Ovary (tissue), 9 donors: Measurements from ENCODE around the gene AVL9. TPM values are rescaled to one million over a fixed set of nuclear protein-coding genes. Genes with fewer than 3 reads are reported as not detected.

ENCODE experiments used
- DNase-seq, 5 donors: peaks; one replicate each; pipeline ENCODE4 v3.0.0-alpha.2; 2019 to 2020
- H3K27ac ChIP-seq, 2 donors: fragments of 200-600 bp; one replicate each; pipeline versions ENCODE4 v1.5.1 to v1.8.0; 2019 to 2022
- H3K27me3 ChIP-seq: fragments of 200-600 bp; one replicate; pipeline ENCODE4 v1.8.0; 2022
- H3K36me3 ChIP-seq: fragments of 200-600 bp; sonication (generic); one replicate; pipeline ENCODE4 v1.5.1; 2019
- H3K4me1 ChIP-seq: one replicate; pipeline ENCODE4 v1.8.1; 2013; ENCODE audit warnings: mild to moderate bottlenecking, moderate library complexity; ENCODE audit not compliant: insufficient read depth
- H3K4me3 ChIP-seq: fragments of 200-600 bp; sonication (generic); one replicate; pipeline ENCODE4 v1.5.1; 2017
- H3K9me3 ChIP-seq, 2 donors: fragments of 200-600 bp in 1 of 2; sonication (generic) in 1 of 2; one replicate each; pipeline versions ENCODE4 v1.5.1 to v1.8.1; 2013 to 2019; ENCODE audit warnings: mild to moderate bottlenecking in 1 of 2, moderate library complexity in 1 of 2
- CTCF ChIP-seq, 3 donors: fragments of 450-650 bp in 2 of 3; fragments of 200-600 bp in 1 of 3; IDR thresholded peaks; one replicate each; pipeline versions ENCODE4 v1.5.1 to v1.8.0; 2016 to 2022; ENCODE audit warnings: antibody characterized with exemption in 3 of 3, mild to moderate bottlenecking in 1 of 3
- EP300 ChIP-seq: sonication (generic); formaldehyde crosslinking; IDR thresholded peaks from one replicate; pipeline ENCODE4 v1.6.1; 2017; ENCODE audit warnings: antibody characterized with exemption
- POLR2A ChIP-seq: fragments of 450-650 bp; IDR thresholded peaks from one replicate; pipeline ENCODE4 v1.6.1; 2017; ENCODE audit warnings: antibody characterized with exemption, mild to moderate bottlenecking, moderate library complexity
- WGBS, 3 donors: extraction: QIAGEN DNeasy Blood & Tissue Kit in 1 of 3; methylation state at CpG; one replicate each; pipeline versions ENCODE4 v1.1.5 to v1.1.7; 2013 to 2017; 5-methylcytosine and 5-hydroxymethylcytosine counted together
- intact Hi-C, 4 donors: fragments of 100-400 bp; cut with DNase I; formaldehyde crosslinking; loops; one replicate each; pipeline versions ENCODE4 v1.11.0 to v1.15.1; 2022 to 2023
- polyA plus RNA-seq, 2 donors: library from polyadenylated mRNA; stranded (reverse); fragments of 200-250 nt in 1 of 2; fragments of 350-450 nt in 1 of 2; fragmentation: Illumina TruSeq in 1 of 2; extraction: RNeasy Lipid Tissue Mini Kit (QIAGEN cat#74804) in 1 of 2; gene quantifications; one replicate each; pipeline ENCODE4 v1.2.3, GENCODE V29; 2013 to 2014
- total RNA-seq, 7 donors: library from RNA; depleted of rRNA in 2 of 7; stranded (reverse); fragments of >200 nt in 2 of 7; fragmentation: NEBNext Ultra II Directional in 3 of 7; extraction: Animal tissue kit (Norgen Biotek cat#: 25700) in 3 of 7; gene quantifications; one replicate each; pipeline versions ENCODE4 v1.1.0 to v1.2.4, GENCODE V29; 2016 to 2023
- donor health status: DM: no; HTN: no; CAD: no; lungs with moderate emphysema.
- donor health status: DM: no; HTN: no; CAD: no.
- donor health status: Bipolar disorder and iron deficiency.
- donor health status: DM: yes; HTN: yes; CAD: no.
- donor health status: DM: no; HTN: no; CAD: no.
- donor health status: DM: yes; HTN: yes; CAD: no.

Gene AVL9
- total and polyA plus RNA-seq, 9 donors, result 6.8 to 34.4 (median 25.0) TPM

DNA sequence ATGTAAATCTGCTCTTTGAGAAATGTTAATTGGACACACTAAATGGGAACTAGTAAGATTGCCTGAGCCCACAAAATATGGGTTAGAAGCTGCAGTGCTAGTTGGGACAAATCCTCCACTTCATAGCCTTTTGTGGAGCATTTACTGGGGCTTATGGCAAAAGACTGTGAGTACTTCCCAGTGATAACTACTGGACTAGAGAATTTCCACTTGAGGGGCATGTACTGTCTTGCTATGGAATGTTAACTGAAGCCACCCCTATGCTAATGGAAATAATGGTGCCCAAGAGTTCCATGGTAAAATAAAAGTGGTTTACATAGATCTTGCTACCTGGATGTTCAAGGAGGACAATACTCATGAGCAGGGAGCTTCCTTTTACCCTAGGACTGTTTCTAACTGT is 29.3 kb downstream of the AVL9 start:
- Histone ChIP-seq H3K27ac (no peak overlapping the region), H3K36me3 (no peaks in the 10 kb centered on the region), H3K27me3 (no peaks in the 10 kb centered on the region), H3K9me3 (no peaks in the 10 kb centered on the region), H3K4me1 (no peaks in the 10 kb centered on the region), H3K4me3 (no peak overlapping the region)
- intact Hi-C loops, result no loop called here
- no peak for DNase-seq
- no peak for TF ChIP-seq POLR2A
- no peak for TF ChIP-seq EP300
- TF ChIP-seq CTCF (IDR thresholded peaks at IDR 0.05), result no peak

- TF ChIP-seq CTCF (IDR thresholded peaks at IDR 0.05), result no peak
- TF ChIP-seq POLR2A, result no peak
- TF ChIP-seq EP300, result no peak
- Histone ChIP-seq H3K4me1 (no peaks in the 10 kb centered on the region), H3K4me3 (no peak overlapping the region), H3K9me3 (no peaks in the 10 kb centered on the region), H3K36me3 (no peaks in the 10 kb centered on the region), H3K27me3 (no peaks in the 10 kb centered on the region), H3K27ac (no peak overlapping the region)
- DNase-seq, result no peak
- WGBS, 3 donors, result 82 to 89% (median 87%) methylated on average over 4 of the region's 4 CpGs
- intact Hi-C loops, result no loop called here
Observed at GRCh38 chr7:32525839-32526238, 30.6 kb downstream of the AVL9 start.

DNA sequence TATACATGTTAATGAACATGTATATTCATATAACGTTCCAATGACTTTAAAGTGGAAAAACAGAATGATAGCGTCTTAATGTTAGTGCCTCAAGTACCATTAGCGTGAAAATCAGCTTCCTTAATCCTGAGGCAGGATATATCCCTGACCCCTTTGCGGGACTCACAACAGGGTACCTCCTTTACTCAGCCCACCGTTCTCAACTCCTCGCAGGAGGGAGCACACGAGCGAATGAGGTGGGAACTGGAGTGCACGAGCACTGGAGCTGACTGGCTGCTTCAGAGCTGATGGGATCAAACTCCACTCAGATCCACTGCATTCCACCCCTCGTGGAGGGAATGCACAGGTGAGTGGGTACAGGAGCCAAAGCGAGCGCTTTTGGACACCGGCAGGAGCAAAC is 36.1 kb downstream of the AVL9 start:
- Histone ChIP-seq H3K27me3 (no peaks in the 10 kb centered on the region), H3K27ac (no peak overlapping the region), H3K36me3 (no peaks in the 10 kb centered on the region), H3K4me1 (peaks cover 4% of the 10 kb centered on the region), H3K9me3 (no peaks in the 10 kb centered on the region), H3K4me3 (no peak overlapping the region)
- TF ChIP-seq EP300 (no peak), POLR2A (no peak), CTCF (IDR thresholded peaks at IDR 0.05) (no peak)
- no peak for DNase-seq
- WGBS, 3 donors, result 95 to 96% (median 95%) methylated on average over 13 of the region's 13 CpGs
- intact Hi-C loops, result no loop called here

GRCh38 chr7:32532086-32532485 is 36.8 kb downstream of the AVL9 start:
- Histone ChIP-seq H3K4me3 (no peak overlapping the region), H3K9me3 (no peaks in the 10 kb centered on the region), H3K27ac (no peak overlapping the region), H3K36me3 (no peaks in the 10 kb centered on the region), H3K4me1 (peaks cover 4% of the 10 kb centered on the region), H3K27me3 (no peaks in the 10 kb centered on the region)
- intact Hi-C loops, result no loop called here
- 84 to 97% (median 94%) methylated on average over 3 of the region's 3 CpGs for WGBS, 3 donors
- no peak for TF ChIP-seq POLR2A
- no peak for TF ChIP-seq CTCF (IDR thresholded peaks at IDR 0.05)
- TF ChIP-seq EP300, result no peak
- DNase-seq, result no peak

- Histone ChIP-seq H3K4me3 (no peak overlapping the region), H3K9me3 (no peaks in the 10 kb centered on the region), H3K36me3 (no peaks in the 10 kb centered on the region), H3K4me1 (peaks cover 4% of the 10 kb centered on the region), H3K27me3 (no peaks in the 10 kb centered on the region), H3K27ac (no peak overlapping the region)
- intact Hi-C loops, result no loop called here
- TF ChIP-seq CTCF (IDR thresholded peaks at IDR 0.05) (no peak), POLR2A (no peak), EP300 (no peak)
- DNase-seq, result no peak
- 80 to 82% (median 81%) methylated on average over 5 of the region's 5 CpGs for WGBS, 3 donors
Observed at GRCh38 chr7:32532716-32533115, 37.4 kb downstream of the AVL9 start.
